GM19099 (cell line): ENCODE measurements around the gene ERG28.

ENCODE experiments used
- POLR2A ChIP-seq: IDR thresholded peaks from 3 replicates; pipeline ENCODE4 v1.6.1; 2011; ENCODE audit warnings: low read depth; ENCODE audit not compliant: insufficient read length; ENCODE audit errors: extremely low read depth

The ERG28 gene

DNA sequence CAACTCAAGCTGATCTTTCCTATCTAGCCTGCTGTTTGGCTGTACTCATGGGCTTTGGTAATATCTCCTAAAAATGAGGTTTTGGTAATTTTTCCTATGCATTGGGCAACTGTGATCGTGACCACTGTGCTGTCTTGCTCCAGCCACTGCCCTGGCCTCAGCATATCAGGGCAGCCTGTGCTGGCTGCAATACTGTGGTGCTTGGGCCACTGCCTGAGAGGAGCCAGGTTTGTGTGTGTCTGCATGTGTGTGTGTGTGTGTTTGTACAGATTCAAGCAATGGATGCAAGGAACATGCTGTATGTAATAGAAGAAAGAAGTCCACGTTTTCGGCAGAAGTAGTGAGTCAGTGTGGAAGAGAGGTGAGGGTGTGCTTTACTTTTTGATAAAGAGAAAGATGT, 13.0 kb downstream of the ERG28 start:
- TF ChIP-seq POLR2A, result no peak

DNA sequence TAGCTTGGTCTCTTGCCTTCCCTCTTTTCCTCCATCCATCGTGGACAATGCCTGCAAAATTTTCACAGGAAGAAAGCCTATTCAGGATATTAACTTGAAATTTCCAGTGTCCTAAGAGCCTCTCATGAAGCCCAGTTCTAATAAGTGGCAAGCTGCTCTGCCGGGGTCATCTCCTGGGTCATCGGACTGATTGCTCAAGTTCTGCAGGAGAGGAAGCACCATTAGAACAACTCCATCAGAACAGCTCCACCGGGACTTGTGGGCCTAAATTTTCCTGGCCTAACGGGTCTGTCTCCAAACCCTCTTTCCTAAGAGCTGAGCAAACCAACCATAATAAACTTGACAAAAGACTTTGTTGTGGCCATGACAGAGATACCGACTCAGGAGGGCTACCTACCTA, 13.9 kb downstream of the ERG28 start:
- TF ChIP-seq POLR2A, result no peak

GRCh38 chr14:75645056-75645455, 15.6 kb downstream of the ERG28 start:
- TF ChIP-seq POLR2A, result no peak

DNA sequence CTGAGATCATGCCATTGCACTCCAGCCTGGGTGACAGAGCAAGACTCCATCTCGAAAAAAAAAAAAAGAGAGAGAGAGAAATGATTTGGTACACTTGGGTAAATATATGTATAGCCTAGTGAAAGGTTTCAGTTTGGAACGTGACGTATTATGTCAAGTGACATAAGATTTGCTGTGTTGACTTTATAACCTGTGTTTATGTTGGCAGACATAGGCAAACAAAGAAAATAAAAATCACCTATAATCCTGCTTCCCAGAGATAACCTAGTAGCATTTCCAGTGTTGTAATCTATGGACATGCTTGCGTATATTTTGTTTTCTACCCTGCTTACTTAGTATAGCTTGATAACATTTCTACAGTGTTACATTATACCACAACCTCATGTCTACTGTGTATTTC, 16.7 kb downstream of the ERG28 start:
- TF ChIP-seq POLR2A, result no peak

DNA sequence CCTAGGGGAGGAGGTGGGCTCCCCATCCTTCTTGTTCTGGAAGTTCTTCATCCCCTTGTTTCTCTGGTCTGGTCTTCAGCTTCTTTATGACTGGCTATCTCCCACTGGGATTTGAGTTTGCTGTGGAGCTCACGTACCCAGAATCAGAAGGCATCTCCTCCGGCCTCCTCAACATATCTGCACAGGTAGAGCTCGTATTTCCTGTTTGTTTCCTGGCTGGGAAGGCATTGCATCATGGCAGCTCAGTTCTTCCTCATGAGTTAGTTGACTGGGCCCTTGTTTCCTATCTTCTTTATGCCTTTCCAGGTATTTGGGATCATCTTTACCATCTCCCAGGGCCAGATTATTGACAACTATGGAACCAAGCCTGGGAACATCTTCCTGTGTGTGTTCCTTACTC, 19.8 kb downstream of the ERG28 start:
- TF ChIP-seq POLR2A, result no peak

GRCh38 chr14:75636100-75636692, 24.5 kb downstream of the ERG28 start:
- no peak for TF ChIP-seq POLR2A

GRCh38 chr14:75634848-75635247, 25.8 kb downstream of the ERG28 start:
- no peak for TF ChIP-seq POLR2A

DNA sequence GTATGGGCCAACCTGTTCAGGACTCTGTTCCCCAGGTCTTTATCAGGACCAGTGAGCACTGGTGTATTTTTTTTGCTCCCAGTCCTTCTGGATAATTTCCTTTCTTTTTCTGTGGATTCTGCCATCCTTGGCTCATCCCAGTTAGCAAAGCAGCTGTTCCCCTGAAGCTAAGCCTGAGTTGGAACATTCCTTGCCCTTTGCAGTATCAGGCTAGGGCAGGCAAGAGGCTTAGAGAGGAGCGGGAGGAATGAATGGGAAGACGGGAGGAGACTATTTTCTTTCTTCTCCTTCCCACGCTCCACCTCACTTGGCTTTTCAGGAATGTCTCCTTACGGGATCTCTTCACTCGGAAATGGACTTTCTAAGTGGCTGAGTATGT, 29.2 kb downstream of the ERG28 start:
- TF ChIP-seq POLR2A, result no peak

GRCh38 chr14:75630695-75631452, 29.8 kb downstream of the ERG28 start:
- TF ChIP-seq POLR2A, result no peak

- TF ChIP-seq POLR2A, result no peak
Measured at GRCh38 chr14:75628816-75629215, 31.9 kb downstream of the ERG28 start.

GRCh38 chr14:75627406-75627805, 33.3 kb downstream of the ERG28 start:
- no peak for TF ChIP-seq POLR2A

DNA sequence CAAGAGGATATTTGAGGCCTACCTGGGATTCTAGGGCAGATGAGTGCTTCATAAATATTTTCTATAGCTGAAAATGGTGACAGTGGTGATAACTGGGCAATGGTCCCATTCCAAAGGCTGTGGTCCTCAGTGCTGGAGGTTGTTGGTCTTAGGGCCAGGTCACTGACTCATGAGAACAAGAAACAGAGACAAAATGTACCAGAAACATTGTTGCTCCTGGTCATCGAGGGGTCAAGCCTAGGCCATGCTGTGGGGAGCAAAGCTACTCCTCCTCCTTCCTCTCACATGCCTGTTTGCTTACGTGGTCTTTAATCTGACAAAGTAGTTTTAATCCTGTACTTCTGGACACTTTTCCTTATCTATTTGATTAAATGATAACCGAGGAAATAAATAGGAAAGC, 33.8 kb downstream of the ERG28 start:
- TF ChIP-seq POLR2A, result no peak

DNA sequence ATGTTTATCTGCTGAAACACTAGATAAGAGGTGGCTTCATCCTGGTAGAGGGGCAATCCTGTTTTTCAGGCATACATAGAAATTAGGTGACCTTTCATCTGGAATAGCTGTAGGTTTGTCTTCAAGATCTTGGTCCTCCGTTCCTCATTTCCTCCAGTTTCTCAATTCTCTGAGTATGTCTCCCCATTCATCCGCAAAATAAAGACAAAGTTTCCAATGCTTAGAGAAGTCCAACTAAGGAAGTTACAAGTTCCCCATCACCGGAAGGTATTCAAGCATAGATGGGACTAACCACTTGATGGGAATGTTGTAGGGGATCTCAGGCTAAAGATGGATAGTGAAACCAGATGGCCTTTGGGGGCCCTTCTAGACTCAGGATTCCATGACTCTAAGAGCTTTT, 34.3 kb downstream of the ERG28 start:
- TF ChIP-seq POLR2A, result no peak

- TF ChIP-seq POLR2A, result no peak
Measured at GRCh38 chr14:75625034-75625433, 35.6 kb downstream of the ERG28 start.

DNA sequence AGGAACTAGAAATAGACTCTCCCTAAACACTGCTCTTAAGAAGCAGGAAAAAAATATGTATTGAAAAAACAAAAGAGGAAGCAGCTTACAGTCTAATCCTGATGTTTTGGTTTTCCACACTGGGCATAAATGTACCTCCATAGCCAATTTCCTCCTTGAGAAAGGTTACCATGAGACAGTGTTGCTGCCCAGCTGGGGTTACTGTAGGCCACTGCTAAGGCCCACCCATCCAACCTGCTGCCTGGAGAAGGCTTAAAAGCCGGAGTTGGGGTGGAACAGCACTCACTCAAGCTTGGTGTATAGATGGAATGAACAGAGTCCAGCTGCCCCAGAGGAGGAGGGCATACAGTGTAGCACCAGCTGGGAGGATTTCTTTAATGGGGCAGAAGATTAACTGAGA, 41.1 kb downstream of the ERG28 start:
- TF ChIP-seq POLR2A, result no peak

DNA sequence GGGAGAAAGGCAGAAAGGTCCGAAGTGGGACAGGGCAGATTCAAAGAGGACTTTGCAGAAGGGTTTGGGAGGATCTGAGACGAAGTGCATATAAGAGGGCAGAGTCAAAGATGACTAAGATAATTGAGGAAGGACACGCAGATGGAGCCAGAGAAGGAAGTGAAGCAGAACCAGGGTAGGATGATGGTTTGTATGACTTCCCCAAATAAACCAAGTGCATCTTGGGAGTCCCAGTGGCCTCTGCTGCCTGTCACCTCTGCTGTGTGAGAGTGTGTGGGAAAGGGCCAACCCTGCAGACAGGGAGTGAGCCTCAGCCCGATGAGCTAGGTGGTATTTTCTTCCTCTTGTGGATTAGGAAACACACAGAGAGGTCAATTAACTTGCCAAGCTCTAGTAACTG, 45.5 kb downstream of the ERG28 start:
- no peak for TF ChIP-seq POLR2A

DNA sequence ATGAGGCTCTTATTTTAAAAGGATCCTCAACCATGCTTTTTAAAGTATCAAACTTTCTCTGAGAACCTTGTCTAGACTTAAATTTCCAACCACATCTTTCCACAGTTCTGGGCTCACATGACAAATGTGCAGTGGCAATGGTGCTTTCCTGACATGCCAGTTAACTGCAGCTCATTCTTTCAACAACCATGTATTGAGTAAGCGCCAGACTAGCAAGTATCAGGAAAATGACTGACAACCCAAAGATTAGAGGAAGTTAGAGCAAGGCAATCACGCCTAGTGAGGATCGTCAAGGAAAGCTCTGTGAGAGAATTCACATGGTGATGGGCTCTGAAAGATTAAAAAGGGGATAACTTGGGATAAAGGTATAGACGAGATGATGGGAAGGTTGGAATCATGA, 46.5 kb downstream of the ERG28 start:
- TF ChIP-seq POLR2A, result no peak

DNA sequence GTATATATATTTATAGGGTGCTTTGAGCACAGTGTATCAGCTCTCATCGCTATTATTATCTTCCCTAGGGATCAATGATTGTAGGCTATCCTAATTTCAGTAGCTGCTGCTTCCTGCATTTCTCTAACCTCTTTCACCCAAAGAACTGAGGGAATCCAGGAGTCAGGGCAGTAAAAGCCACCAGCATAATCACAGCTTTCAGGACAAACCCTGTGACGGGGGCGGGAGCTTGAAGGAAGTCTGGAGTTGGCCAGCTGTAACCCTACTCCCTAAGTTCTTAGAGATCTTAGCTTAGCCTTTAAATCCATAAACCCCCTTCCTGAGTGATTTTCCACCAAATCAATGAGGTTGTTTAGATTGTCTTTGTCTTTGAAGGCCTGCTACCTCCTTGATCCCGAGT, 48.5 kb downstream of the ERG28 start:
- TF ChIP-seq POLR2A, result no peak

DNA sequence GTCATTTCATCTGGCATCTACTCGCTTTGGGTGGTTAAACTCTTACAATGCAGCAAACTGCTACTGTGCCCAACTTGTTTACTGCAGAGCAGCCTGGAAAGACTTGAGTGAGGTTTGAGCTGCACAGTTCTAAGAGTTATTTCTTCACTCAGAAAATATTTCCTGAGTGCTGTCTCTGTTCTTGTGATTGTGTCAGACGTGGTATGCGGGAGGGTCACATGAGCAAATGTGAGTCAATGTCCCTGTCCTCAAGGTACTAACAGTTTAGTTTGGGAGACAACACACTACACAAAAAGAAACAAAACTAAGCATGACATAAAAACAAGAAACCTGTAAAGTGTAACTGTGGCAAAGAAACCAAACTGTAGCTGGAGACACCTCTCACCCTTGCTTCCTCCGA, 49.8 kb downstream of the ERG28 start:
- TF ChIP-seq POLR2A, result no peak
